ENCODE data around the gene TLL2.

Gene TLL2

DNA sequence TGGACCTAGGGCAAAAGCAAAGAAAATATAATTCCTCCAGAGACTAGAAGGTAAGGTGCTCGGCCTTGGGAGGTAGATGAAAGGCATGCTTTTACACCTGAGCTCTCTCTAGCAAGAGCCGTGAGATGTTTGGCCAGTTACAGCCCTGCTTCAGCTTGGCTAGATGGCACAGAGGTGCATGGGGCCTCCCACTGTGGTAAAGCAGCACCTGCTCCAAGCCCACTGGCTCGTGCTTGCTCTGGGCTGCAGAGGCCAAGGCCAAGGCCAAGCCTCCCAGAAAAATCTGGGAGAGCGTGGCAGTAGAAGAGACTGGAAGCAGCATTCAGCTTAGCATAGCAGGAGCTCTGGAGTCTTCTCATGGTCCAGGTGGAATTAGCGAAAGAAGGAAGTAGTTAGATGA, 123.9 kb downstream of the TLL2 start:
- H3K27me3 ChIP-seq (ENCODE audit: control insufficient read depth, insufficient read depth, low read length), result peaks cover 9% of the 10 kb centered on the region
- H3K36me3 ChIP-seq (ENCODE audit: control insufficient read depth, insufficient read depth, low read length), result no peaks in the 10 kb centered on the region
- no peak overlapping the region for H3K4me3 ChIP-seq (ENCODE audit: low read length)
- no peak overlapping the region for H3K9ac ChIP-seq (ENCODE audit: low read length)
- no peaks in the 10 kb centered on the region for H3K4me1 ChIP-seq (ENCODE audit: control insufficient read depth, insufficient read depth, low read length)
- no peaks in the 10 kb centered on the region for H3K9me3 ChIP-seq (ENCODE audit: control insufficient read depth, low read length)

DNA sequence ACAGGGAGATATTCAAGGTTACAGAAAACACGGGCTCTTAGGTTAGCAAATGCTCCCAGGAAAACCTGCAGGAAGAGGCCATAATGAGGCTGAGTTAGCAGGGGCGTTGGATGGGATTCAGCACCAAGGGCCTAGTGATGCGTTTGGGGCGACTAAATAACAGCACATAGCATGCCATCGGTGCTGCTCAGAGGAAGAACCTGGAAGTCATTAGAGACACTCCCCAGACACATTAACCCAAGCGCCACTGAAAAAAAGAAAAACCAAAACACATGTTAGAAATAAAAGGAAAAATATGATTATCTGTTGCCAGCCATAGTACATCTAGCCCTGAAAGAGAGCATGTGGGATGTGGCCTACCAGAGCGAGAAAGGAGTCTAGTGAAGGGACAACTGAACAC, 126.1 kb downstream of the TLL2 start:
- Histone ChIP-seq H3K27me3 (ENCODE audit: control insufficient read depth, insufficient read depth, low read length) (peaks cover 10% of the 10 kb centered on the region), H3K9me3 (ENCODE audit: control insufficient read depth, low read length) (no peaks in the 10 kb centered on the region), H3K9ac (ENCODE audit: low read length) (no peak overlapping the region), H3K4me1 (ENCODE audit: control insufficient read depth, insufficient read depth, low read length) (no peaks in the 10 kb centered on the region), H3K4me3 (ENCODE audit: low read length) (no peak overlapping the region), H3K36me3 (ENCODE audit: control insufficient read depth, insufficient read depth, low read length) (no peaks in the 10 kb centered on the region)

DNA sequence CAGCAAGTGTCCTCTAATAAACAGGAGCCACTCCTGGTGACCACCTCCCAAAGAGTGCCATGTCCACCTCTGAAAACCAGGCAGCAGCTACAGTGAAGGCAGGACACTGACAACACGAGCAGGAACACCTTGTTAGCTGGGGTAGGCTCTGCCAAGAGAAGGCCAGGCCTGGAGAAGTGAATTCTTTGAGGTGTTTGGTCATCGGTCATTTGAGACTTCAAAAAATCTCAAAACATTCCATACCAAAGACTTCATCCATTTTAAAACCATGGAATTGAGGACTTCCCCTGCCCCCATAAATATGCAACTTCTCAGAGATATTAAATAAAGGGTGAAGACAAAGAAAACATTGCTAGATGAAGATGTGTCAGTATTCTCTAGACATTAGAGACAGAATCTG, 126.6 kb downstream of the TLL2 start:
- Histone ChIP-seq H3K36me3 (ENCODE audit: control insufficient read depth, insufficient read depth, low read length) (no peaks in the 10 kb centered on the region), H3K4me1 (ENCODE audit: control insufficient read depth, insufficient read depth, low read length) (no peaks in the 10 kb centered on the region), H3K27me3 (ENCODE audit: control insufficient read depth, insufficient read depth, low read length) (peaks cover 10% of the 10 kb centered on the region), H3K9ac (ENCODE audit: low read length) (no peak overlapping the region), H3K9me3 (ENCODE audit: control insufficient read depth, low read length) (no peaks in the 10 kb centered on the region), H3K4me3 (ENCODE audit: low read length) (no peak overlapping the region)

DNA sequence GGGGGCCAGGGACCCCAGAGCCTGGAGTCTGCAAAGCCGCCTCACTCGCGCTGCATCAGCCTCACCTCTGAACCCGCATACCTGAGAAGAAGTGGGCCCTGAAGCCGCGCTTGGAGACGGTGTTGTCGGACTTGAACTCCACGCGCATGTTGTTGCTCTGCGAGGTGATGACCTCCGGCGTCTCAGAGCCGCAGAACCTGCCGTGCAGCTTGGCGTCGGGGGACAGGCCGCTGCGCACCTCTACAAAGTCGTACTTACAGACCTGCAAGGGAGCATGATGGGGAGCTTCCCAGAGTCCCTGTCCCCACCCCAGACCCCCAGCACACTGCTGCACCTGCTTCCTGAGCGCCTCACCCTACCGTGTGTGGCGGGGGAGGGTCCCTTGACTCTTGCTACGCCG, 129.2 kb downstream of the TLL2 start:
- Histone ChIP-seq H3K4me3 (ENCODE audit: low read length) (no peak overlapping the region), H3K27me3 (ENCODE audit: control insufficient read depth, insufficient read depth, low read length) (peaks cover 10% of the 10 kb centered on the region), H3K9me3 (ENCODE audit: control insufficient read depth, low read length) (no peaks in the 10 kb centered on the region), H3K9ac (ENCODE audit: low read length) (no peak overlapping the region), H3K4me1 (ENCODE audit: control insufficient read depth, insufficient read depth, low read length) (no peaks in the 10 kb centered on the region), H3K36me3 (ENCODE audit: control insufficient read depth, insufficient read depth, low read length) (no peaks in the 10 kb centered on the region)

DNA sequence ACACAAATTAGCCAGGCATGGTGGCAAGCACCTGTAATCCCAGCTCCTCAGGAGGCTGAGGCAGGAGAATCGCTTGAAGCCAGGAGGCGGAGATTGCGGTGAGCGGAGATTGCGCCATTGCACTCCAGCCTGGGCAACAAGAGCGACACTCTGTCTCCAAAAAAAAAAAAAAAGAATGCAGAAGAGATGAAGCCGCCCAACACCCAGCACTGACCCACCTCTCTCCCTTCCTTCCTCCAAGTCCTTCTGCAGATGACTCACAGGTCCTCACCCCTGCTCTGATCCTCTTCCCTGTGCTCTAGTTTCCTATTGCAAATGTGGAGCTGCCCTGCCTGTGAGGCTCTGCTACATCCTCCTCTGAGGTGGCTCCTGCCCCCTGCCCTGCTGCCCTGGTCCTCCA, 132.9 kb downstream of the TLL2 start:
- no peak overlapping the region for H3K9ac ChIP-seq (ENCODE audit: low read length)
- H3K27me3 ChIP-seq (ENCODE audit: control insufficient read depth, insufficient read depth, low read length), result peaks cover 7% of the 10 kb centered on the region
- H3K36me3 ChIP-seq (ENCODE audit: control insufficient read depth, insufficient read depth, low read length), result no peaks in the 10 kb centered on the region
- H3K9me3 ChIP-seq (ENCODE audit: control insufficient read depth, low read length), result no peaks in the 10 kb centered on the region
- H3K4me3 ChIP-seq (ENCODE audit: low read length), result no peak overlapping the region
- H3K4me1 ChIP-seq (ENCODE audit: control insufficient read depth, insufficient read depth, low read length), result no peaks in the 10 kb centered on the region

DNA sequence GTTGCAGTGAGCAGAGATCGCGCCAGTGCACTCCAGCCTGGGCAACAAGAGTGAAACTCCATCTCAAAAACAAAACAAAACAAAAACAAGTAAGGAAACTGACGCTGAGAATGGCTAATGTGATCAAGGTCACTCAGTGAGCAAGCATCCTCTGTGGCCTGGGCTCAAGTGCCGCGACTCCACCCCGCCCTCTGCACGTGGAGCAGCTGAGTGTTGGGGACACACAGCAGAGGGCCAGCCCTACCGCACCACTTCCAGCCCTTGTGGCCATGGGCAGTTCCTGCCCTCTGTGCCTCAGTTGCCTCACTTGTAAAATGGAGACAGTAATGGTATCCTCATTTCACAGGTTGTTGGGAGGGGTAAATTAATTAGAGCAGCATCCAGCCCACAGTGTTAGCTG, 134.0 kb downstream of the TLL2 start:
- H3K4me3 ChIP-seq (ENCODE audit: low read length), result no peak overlapping the region
- no peaks in the 10 kb centered on the region for H3K36me3 ChIP-seq (ENCODE audit: control insufficient read depth, insufficient read depth, low read length)
- H3K27me3 ChIP-seq (ENCODE audit: control insufficient read depth, insufficient read depth, low read length), result peaks cover 7% of the 10 kb centered on the region
- no peaks in the 10 kb centered on the region for H3K9me3 ChIP-seq (ENCODE audit: control insufficient read depth, low read length)
- no peaks in the 10 kb centered on the region for H3K4me1 ChIP-seq (ENCODE audit: control insufficient read depth, insufficient read depth, low read length)
- H3K9ac ChIP-seq (ENCODE audit: low read length), result no peak overlapping the region

DNA sequence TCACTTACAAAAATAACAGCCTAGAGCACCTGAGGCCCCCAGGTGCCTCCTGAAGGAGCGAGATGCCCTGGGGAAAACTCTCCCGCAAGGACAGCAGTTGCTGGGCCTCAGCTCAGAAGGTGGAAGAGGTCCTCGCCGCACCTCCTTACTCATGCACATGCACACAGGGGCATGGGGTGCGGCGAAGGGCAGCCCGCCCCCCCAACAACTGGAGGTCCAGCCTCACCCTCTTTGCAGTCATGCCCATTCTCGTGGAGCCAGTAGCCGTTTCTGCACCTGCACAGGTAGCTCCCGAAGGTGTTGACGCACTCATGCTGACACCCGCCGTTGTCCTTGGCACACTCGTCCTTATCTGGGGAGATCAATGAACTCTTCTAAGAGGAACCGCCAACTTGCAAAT, 135.0 kb downstream of the TLL2 start:
- H3K4me3 ChIP-seq (ENCODE audit: low read length), result no peak overlapping the region
- no peaks in the 10 kb centered on the region for H3K36me3 ChIP-seq (ENCODE audit: control insufficient read depth, insufficient read depth, low read length)
- H3K27me3 ChIP-seq (ENCODE audit: control insufficient read depth, insufficient read depth, low read length), result no peaks in the 10 kb centered on the region
- H3K9ac ChIP-seq (ENCODE audit: low read length), result no peak overlapping the region
- H3K9me3 ChIP-seq (ENCODE audit: control insufficient read depth, low read length), result no peaks in the 10 kb centered on the region
- no peaks in the 10 kb centered on the region for H3K4me1 ChIP-seq (ENCODE audit: control insufficient read depth, insufficient read depth, low read length)

DNA sequence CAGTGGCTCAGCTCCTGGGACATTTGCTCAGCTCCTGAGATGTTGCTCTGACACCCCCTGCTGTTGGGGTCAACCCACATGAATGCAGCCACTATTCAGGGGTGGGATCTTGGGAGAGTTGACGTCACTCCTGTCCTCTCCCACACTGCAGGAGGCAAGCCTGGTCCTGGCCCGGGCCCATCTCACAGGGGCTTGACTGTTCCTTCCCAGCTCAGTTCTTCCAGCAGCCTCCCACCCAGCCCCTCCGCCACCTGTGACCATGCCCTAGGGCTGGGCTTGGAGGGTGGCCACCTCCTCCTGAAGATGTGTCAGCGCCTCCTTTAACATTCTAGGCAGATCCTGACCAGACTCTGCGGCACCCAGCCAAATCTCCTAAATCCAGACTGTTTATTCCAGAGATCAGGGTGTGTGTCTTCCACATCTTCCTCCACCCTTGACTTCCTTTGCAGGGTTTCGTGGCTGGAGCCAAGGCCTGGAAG, 135.9 kb downstream of the TLL2 start:
- no peaks in the 10 kb centered on the region for H3K4me1 ChIP-seq (ENCODE audit: control insufficient read depth, insufficient read depth, low read length)
- no peak overlapping the region for H3K9ac ChIP-seq (ENCODE audit: low read length)
- no peaks in the 10 kb centered on the region for H3K36me3 ChIP-seq (ENCODE audit: control insufficient read depth, insufficient read depth, low read length)
- no peaks in the 10 kb centered on the region for H3K27me3 ChIP-seq (ENCODE audit: control insufficient read depth, insufficient read depth, low read length)
- no peak overlapping the region for H3K4me3 ChIP-seq (ENCODE audit: low read length)
- H3K9me3 ChIP-seq (ENCODE audit: control insufficient read depth, low read length), result no peaks in the 10 kb centered on the region

DNA sequence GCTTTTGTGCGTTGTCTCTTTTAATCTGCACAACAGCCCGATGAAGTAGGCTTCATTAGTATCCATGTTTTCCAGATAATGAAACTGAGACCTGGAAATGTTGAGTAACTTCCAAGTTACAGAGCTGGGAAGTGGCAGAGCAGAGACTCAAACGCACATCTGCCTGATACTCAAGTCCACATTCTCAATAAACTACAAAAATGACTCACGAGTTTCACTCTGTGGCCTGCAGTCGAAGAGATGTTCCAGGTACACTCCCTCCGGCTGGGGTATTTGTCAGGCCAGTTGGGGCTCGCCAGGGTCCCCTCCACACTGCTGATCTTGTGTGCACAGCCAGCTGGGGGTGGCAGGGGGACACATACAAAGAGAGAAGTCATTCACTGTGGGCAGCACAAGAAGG, 137.2 kb downstream of the TLL2 start:
- Histone ChIP-seq H3K27me3 (ENCODE audit: control insufficient read depth, insufficient read depth, low read length) (no peaks in the 10 kb centered on the region), H3K9me3 (ENCODE audit: control insufficient read depth, low read length) (no peaks in the 10 kb centered on the region), H3K4me1 (ENCODE audit: control insufficient read depth, insufficient read depth, low read length) (no peaks in the 10 kb centered on the region)

DNA sequence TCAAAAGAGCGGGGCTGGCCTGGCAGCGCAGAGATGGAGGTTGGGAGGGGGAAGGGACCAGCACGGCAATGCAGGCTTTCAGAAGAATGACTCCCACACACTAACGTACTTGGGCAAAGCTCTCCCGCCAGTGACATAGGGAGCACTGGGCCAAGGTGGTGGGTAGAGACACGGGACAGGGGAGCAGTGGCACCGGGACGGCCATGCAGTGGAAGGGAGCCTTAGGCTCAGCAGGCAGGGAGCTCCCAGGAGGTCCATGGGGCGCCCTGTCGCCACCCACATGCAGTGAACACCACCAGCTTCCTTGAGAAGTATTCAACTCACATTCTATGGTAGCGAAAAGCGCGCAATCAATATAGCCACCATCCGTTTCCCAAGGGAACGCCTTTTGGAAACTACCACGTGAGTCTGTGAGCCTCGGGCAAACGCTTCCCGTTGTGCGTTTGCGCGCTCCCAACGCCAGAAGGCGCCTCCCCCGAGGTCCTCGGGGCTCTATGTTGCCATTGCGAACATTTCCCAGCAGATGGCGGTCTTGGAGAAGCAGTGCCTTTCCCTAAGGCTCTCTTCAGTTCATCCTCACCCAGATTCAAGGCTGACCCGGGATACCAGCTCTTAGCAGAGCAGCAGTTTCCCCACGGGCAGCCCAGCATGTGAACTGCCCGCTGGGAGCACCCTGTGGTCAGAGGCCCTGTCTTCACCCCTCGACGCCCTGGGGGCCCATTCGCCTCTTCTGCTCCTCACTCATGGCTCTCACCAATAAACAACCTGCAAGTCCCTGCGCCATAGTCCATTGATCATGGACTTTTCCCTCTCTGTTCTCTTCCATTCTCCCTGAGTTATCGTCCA, 138.5 kb downstream of the TLL2 start:
- Histone ChIP-seq H3K4me1 (ENCODE audit: control insufficient read depth, insufficient read depth, low read length) (no peaks in the 10 kb centered on the region), H3K9me3 (ENCODE audit: control insufficient read depth, low read length) (no peaks in the 10 kb centered on the region), H3K27me3 (ENCODE audit: control insufficient read depth, insufficient read depth, low read length) (no peaks in the 10 kb centered on the region), H3K36me3 (ENCODE audit: control insufficient read depth, insufficient read depth, low read length) (no peaks in the 10 kb centered on the region), H3K4me3 (ENCODE audit: low read length) (peak overlapping the region; percentile 15), H3K9ac (ENCODE audit: low read length) (no peak overlapping the region)

More for the DNA sequence above, 137.2 kb downstream of the TLL2 start:
- no peak overlapping the region for H3K4me3 ChIP-seq (ENCODE audit: low read length)
- H3K9ac ChIP-seq (ENCODE audit: low read length), result no peak overlapping the region
- no peaks in the 10 kb centered on the region for H3K36me3 ChIP-seq (ENCODE audit: control insufficient read depth, insufficient read depth, low read length)

DNA sequence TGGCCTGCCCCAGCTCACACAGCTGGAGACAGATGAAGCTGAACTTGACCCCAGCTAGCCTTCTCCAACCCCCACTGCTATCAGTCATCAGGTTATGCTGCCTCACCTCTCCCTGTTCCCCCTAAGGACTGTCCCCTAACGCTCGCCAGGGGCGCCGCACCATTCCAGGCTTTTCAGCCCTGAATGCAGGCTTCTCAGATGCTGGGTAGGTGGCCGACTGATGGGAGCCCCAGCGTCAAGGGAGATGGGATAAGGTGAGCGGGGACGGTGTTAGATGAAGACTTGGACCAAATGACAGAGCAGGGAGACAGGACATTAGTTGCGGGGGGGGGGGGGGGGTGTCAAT, 139.1 kb downstream of the TLL2 start:
- Histone ChIP-seq H3K27me3 (ENCODE audit: control insufficient read depth, insufficient read depth, low read length) (no peaks in the 10 kb centered on the region), H3K4me3 (ENCODE audit: low read length) (no peak overlapping the region), H3K9me3 (ENCODE audit: control insufficient read depth, low read length) (no peaks in the 10 kb centered on the region), H3K36me3 (ENCODE audit: control insufficient read depth, insufficient read depth, low read length) (no peaks in the 10 kb centered on the region), H3K9ac (ENCODE audit: low read length) (no peak overlapping the region), H3K4me1 (ENCODE audit: control insufficient read depth, insufficient read depth, low read length) (no peaks in the 10 kb centered on the region)

DNA sequence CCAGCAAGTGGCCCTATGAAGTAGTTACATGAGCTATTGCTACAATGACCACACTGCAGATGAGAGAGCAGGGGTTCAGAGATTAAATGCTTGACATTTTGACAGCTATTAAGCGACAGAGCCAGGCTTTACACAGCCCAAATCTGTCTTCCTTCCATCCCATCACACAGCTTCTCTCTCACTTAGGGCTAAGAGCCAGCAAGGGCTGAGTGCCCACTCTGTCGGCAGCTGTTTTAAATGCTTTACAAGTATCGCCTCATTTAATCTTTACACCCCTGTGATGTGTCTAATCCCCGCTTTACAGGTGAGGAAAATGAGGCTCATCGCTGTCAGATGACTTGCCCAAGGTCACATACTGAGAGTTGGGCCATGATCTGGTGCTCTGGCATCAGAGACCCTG, 139.7 kb downstream of the TLL2 start:
- Histone ChIP-seq H3K4me1 (ENCODE audit: control insufficient read depth, insufficient read depth, low read length) (no peaks in the 10 kb centered on the region), H3K9ac (ENCODE audit: low read length) (no peak overlapping the region), H3K27me3 (ENCODE audit: control insufficient read depth, insufficient read depth, low read length) (no peaks in the 10 kb centered on the region), H3K9me3 (ENCODE audit: control insufficient read depth, low read length) (no peaks in the 10 kb centered on the region), H3K4me3 (ENCODE audit: low read length) (no peak overlapping the region), H3K36me3 (ENCODE audit: control insufficient read depth, insufficient read depth, low read length) (no peaks in the 10 kb centered on the region)

DNA sequence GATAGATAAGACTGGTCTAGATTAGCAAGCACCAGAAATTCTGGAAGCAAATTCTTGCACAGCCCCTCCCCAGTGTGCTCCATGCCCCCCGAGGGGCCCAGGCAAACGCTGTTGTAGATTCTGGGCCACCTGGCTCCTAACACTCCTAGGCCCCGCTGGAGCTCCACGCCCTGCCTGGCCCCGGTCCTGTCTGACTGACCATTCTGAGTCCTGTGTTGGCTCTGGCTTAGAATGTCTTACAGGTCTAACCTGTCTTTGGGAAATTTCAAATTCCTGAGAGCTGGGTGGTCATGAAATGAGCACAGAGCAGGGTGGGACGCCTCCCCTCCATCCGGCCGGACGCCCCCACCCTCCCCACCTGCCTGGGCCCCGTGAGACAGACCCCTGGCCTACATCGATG, 142.4 kb downstream of the TLL2 start:
- Histone ChIP-seq H3K36me3 (ENCODE audit: control insufficient read depth, insufficient read depth, low read length) (no peaks in the 10 kb centered on the region), H3K9ac (ENCODE audit: low read length) (no peak overlapping the region), H3K27me3 (ENCODE audit: control insufficient read depth, insufficient read depth, low read length) (no peaks in the 10 kb centered on the region), H3K4me1 (ENCODE audit: control insufficient read depth, insufficient read depth, low read length) (no peaks in the 10 kb centered on the region), H3K9me3 (ENCODE audit: control insufficient read depth, low read length) (no peaks in the 10 kb centered on the region), H3K4me3 (ENCODE audit: low read length) (no peak overlapping the region)

All from mucosa of stomach (tissue), 1 donor.